K562 (cell line): ENCODE results near the gene CD276. TPM values are rescaled to one million over a fixed set of nuclear protein-coding genes. Genes with fewer than 3 reads are reported as not detected.
A peak's percentile ranks its signal among the peaks of the same experiment; 100 is the strongest.

Source experiments
- ATAC-seq: fragments of 200-7000 bp; cut with Tn5 transposase; 3 replicates; pipeline ENCODE4 v1.9.1; 2020; ENCODE audit warnings: moderate library complexity
- Bru-seq: library from RNA; stranded (reverse); fragments of 400-500 nt; gene quantifications from one replicate; lab custom pipeline; 2021; lab: Mats Ljungman, UMichigan
- BruChase-seq, 2 experiments: library from RNA; stranded (reverse); fragments of 400-500 nt; gene quantifications; one replicate each; lab custom pipeline; 2021; lab: Mats Ljungman, UMichigan
- BruUV-seq: library from RNA; stranded (reverse); fragments of 400-500 nt; replicated peaks from 2 replicates; lab custom pipeline; 2021; lab: Mats Ljungman, UMichigan
- CTCF ChIA-PET: fragments of 300-600 bp; formaldehyde crosslinking; extraction: SDS; loops from one replicate; lab custom pipeline; 2021; ENCODE audit warnings: low intra/inter-chr PET ratio; lab: Yijun Ruan, JAX
- POLR2A ChIA-PET: fragments of 300-600, 350-650 bp; sonication (Branson Sonifier 250); formaldehyde crosslinking; extraction: SDS; loops from one replicate; lab custom pipeline; 2021; ENCODE audit warnings: antibody characterized with exemption, inconsistent platforms; lab: Yijun Ruan, JAX
- DNase-seq, 4 experiments: peaks; one replicate each; pipeline versions ENCODE4 v3.0.0 to v3.0.0-alpha.2; 2011 to 2018; ENCODE audit warnings: low spot score in 3 of 4, mixed read lengths in 3 of 4; ENCODE audit errors: extremely low read depth in 1 of 4
- FAIRE-seq: peaks from 2 replicates; lab custom pipeline; 2011; peaks lifted over from hg19 to GRCh38; lab: Jason Lieb, UNC
- H2AFZ ChIP-seq: 2 replicates; pipeline ENCODE4 v1.6.0; 2011; ENCODE audit warnings: low read depth, low read length, control low read depth, inconsistent platforms
- H3K27ac ChIP-seq: fragments of 200-600 bp; 3 replicates; pipeline ENCODE4 v1.8.0; 2011; ENCODE audit warnings: low read depth, mild to moderate bottlenecking, control low read depth, inconsistent platforms, low read length, moderate library complexity, mixed read lengths; ENCODE audit errors: extremely low read depth
- H3K27me3 ChIP-seq, 2 experiments: fragments of 300-600 bp in 1 of 2; 2 replicates in 1 of 2; 3 replicates in 1 of 2; pipeline versions ENCODE4 v1.6.0 to v1.8.0; 2011; ENCODE audit warnings: inconsistent platforms in 2 of 2, low read length in 2 of 2, mild to moderate bottlenecking in 1 of 2, mixed read lengths in 1 of 2, moderate library complexity in 1 of 2; ENCODE audit not compliant: control insufficient read depth in 2 of 2, insufficient read depth in 2 of 2
- H3K36me3 ChIP-seq: fragments of 300-600 bp; 3 replicates; pipeline ENCODE4 v1.8.0; 2011; ENCODE audit warnings: mild to moderate bottlenecking, low read length, inconsistent platforms; ENCODE audit not compliant: control insufficient read depth, insufficient read depth
- H3K4me1 ChIP-seq, 2 experiments: fragments of 200-600 bp in 1 of 2; replicated peaks in 1 of 2; 2 replicates in 1 of 2; 3 replicates in 1 of 2; pipeline versions ENCODE4 v1.5.1 to v1.8.0; 2011; ENCODE audit warnings: inconsistent platforms in 2 of 2, low read length in 2 of 2, mild to moderate bottlenecking in 1 of 2, mixed read lengths in 1 of 2, moderate library complexity in 1 of 2; ENCODE audit not compliant: control insufficient read depth in 2 of 2, insufficient read depth in 2 of 2
- H3K4me2 ChIP-seq: 2 replicates; pipeline ENCODE4 v1.6.1; 2011; ENCODE audit warnings: low read length, control low read depth, inconsistent platforms, mixed read lengths; ENCODE audit not compliant: insufficient read depth
- H3K4me3 ChIP-seq: fragments of 200-600 bp; sonication (generic), shearing (Covaris generic); 2 replicates; pipeline ENCODE4 v1.5.1; 2016; ENCODE audit warnings: control low read depth, inconsistent platforms
- H3K79me2 ChIP-seq: fragments of 200-600 bp; 3 replicates; pipeline ENCODE4 v1.8.0; 2011; ENCODE audit warnings: low read length, inconsistent platforms; ENCODE audit not compliant: control insufficient read depth, insufficient read depth
- H3K9ac ChIP-seq, 2 experiments: 2 replicates each; pipeline versions ENCODE4 v1.6.0 to v1.6.1; 2011; ENCODE audit warnings: low read depth in 2 of 2, low read length in 2 of 2, control low read depth in 1 of 2, inconsistent platforms in 1 of 2, mild to moderate bottlenecking in 1 of 2, mixed read lengths in 1 of 2; ENCODE audit not compliant: insufficient read depth in 1 of 2
- H3K9me1 ChIP-seq: one replicate; pipeline ENCODE4 v1.6.0; 2011; ENCODE audit warnings: inconsistent platforms, mild to moderate bottlenecking, low read length, moderate library complexity; ENCODE audit not compliant: control insufficient read depth, insufficient read depth
- H3K9me3 ChIP-seq: replicated peaks from 2 replicates; pipeline ENCODE4 v1.5.1; 2011; ENCODE audit warnings: low read depth, low read length, inconsistent platforms; ENCODE audit not compliant: control insufficient read depth, insufficient read depth
- H4K20me1 ChIP-seq: replicated peaks from 2 replicates; pipeline ENCODE4 v1.6.1; 2011; ENCODE audit warnings: low read length, inconsistent platforms, mixed read lengths; ENCODE audit not compliant: control insufficient read depth, insufficient read depth
- CBX1 ChIP-seq: sonication (generic); IDR thresholded peaks from 2 replicates; pipeline ENCODE4 v1.6.1; 2016; ENCODE audit warnings: antibody characterized with exemption, low read depth, mild to moderate bottlenecking
- CTBP1 ChIP-seq: fragments of 450-650 bp; IDR thresholded peaks from 2 replicates; pipeline ENCODE4 v1.6.1; 2016; ENCODE audit warnings: borderline replicate concordance
- CXXC5 ChIP-seq: fragments of 250-450 bp; sonication (Bioruptor Pico); IDR thresholded peaks from 2 replicates; pipeline ENCODE4 v1.8.0; 2022; ENCODE audit warnings: inconsistent platforms, mild to moderate bottlenecking, moderate library complexity
- HDAC1 ChIP-seq, 2 experiments: fragments of 450-650 bp; IDR thresholded peaks; 2 replicates each; pipeline ENCODE4 v1.6.1; 2016 to 2017; ENCODE audit warnings: inconsistent platforms in 1 of 2, mild to moderate bottlenecking in 1 of 2, moderate library complexity in 1 of 2
- HDAC6 ChIP-seq: IDR thresholded peaks from 2 replicates; pipeline ENCODE4 v1.6.1; 2012; ENCODE audit warnings: low read depth, mild to moderate bottlenecking, control low read depth, inconsistent platforms, low read length, moderate library complexity
- HLTF ChIP-seq: fragments of 450-650 bp; IDR thresholded peaks from 2 replicates; pipeline ENCODE4 v1.6.1; 2016
- KDM5B ChIP-seq: fragments of 200-600 bp; sonication (generic); IDR thresholded peaks from 2 replicates; pipeline ENCODE4 v1.6.1; 2012; ENCODE audit warnings: low read depth, mild to moderate bottlenecking, moderate library complexity, low read length, control low read depth, inconsistent platforms; ENCODE audit not compliant: insufficient replicate concordance
- ZC3H8 ChIP-seq: fragments of 450-650 bp; IDR thresholded peaks from 2 replicates; pipeline ENCODE4 v1.6.1; 2017
- ZNF444 ChIP-seq: fragments of 250-450 bp; sonication (Bioruptor Pico); IDR thresholded peaks from 2 replicates; pipeline ENCODE4 v1.4.0; 2020; ENCODE audit warnings: mild to moderate bottlenecking, moderate library complexity
- WGBS: fragments of 100-300 bp; shearing (Covaris generic); methylation state at CpG from one replicate; pipeline ENCODE4 v1.1.6; 2016; ENCODE audit warnings: low coverage, mixed read lengths; ENCODE audit not compliant: insufficient coverage; ENCODE audit errors: missing lambda C conversion rate; 5-methylcytosine and 5-hydroxymethylcytosine counted together
- in situ Hi-C: fragments of 300-500 bp; cut with MboI; formaldehyde crosslinking; loops from 4 replicates; pipeline ENCODE4 v1.15.0; 2018; ENCODE audit warnings: inconsistent platforms, mixed read lengths
- intact Hi-C: fragments of 100-400 bp; cut with micrococcal nuclease; formaldehyde crosslinking; loops from 2 replicates; pipeline ENCODE4 v1.14.2; 2022
- long read RNA-seq, 3 experiments: library from polyadenylated mRNA in 2 of 3; library from RNA in 1 of 3; unstranded in 2 of 3; stranded (forward) in 1 of 3; transcript quantifications; one replicate each; pipeline ENCODE4 v2.0.0, GENCODE V29; 2019 to 2022
- polyA minus RNA-seq, 3 experiments: library from RNA; depleted of rRNA, polyadenylated mRNA; stranded (reverse); fragments of >200 nt; gene quantifications; 2 replicates each; pipeline ENCODE4 v1.2.3, GENCODE V29; 2011
- polyA plus RNA-seq, 8 experiments: library from polyadenylated mRNA; depleted of rRNA in 4 of 8; stranded (reverse) in 5 of 8; unstranded in 3 of 8; fragments of >200 nt; fragmentation: Nextera tagmentation in 2 of 8; fragmentation: Illumina TruSeq in 1 of 8; extraction: Ambion mirVana in 2 of 8; extraction: Trizol in 1 of 8; gene quantifications; 2 replicates each; pipeline versions ENCODE4 v1.2.1 to v1.2.3, GENCODE V29; 2011 to 2014; ENCODE audit warnings: inconsistent platforms in 1 of 8, missing spikeins in 1 of 8
- total RNA-seq, 7 experiments: library from RNA; depleted of rRNA in 6 of 7; stranded (reverse); fragments of >200 nt in 6 of 7; fragmentation: Illumina TruSeq in 2 of 7; extraction: Trizol in 2 of 7; gene quantifications; 2 replicates each; pipeline versions ENCODE4 v1.2.1 to v1.2.3, GENCODE V29; 2011 to 2021; ENCODE audit warnings: low replicate concordance in 1 of 7
- TF ChIP-seq, protein P1 (sequence below): sonication (generic); formaldehyde crosslinking; IDR thresholded peaks from 2 replicates; pipeline ENCODE4 v1.8.0; 2022; ENCODE audit warnings: missing genetic modification reagents, mild to moderate bottlenecking, moderate library complexity, borderline replicate concordance
- TF ChIP-seq, protein P2 (sequence below): fragments of 250-450 bp; sonication (Bioruptor Pico); IDR thresholded peaks from 2 replicates; pipeline ENCODE4 v1.8.0; 2022; ENCODE audit warnings: moderate library complexity, mild to moderate bottlenecking, inconsistent platforms
- TF ChIP-seq, protein P3 (sequence below): sonication (generic); formaldehyde crosslinking; IDR thresholded peaks from 2 replicates; pipeline ENCODE4 v1.8.0; 2022; ENCODE audit warnings: mild to moderate bottlenecking, missing genetic modification reagents, borderline replicate concordance

CD276 gene
- 6.8 and 14.8 TPM in 2 replicates for total RNA-seq (2011; cell fraction: chromatin; rRNA removed; ENCODE audit: low replicate concordance)
- 10.3 and 17.2 TPM in 2 replicates for total RNA-seq (2011; cell fraction: nucleolus; rRNA removed)
- total RNA-seq (2011; cell fraction: nucleoplasm; rRNA removed) = 10.2 and 18.6 TPM in 2 replicates
- total RNA-seq (2014; rRNA removed) (1.2 and 2.4 TPM in 2 replicates), total RNA-seq (2014; rRNA removed; fragmentation: Illumina TruSeq; extraction: Trizol) (0.83 and 0.95 TPM in 2 replicates), total RNA-seq (2015; rRNA removed; fragmentation: Illumina TruSeq; extraction: Trizol) (1.7 and 2.4 TPM in 2 replicates), total RNA-seq (2021) (3.6 and 5.1 TPM in 2 replicates), polyA plus RNA-seq (2011; rRNA removed) (2.3 and 7.3 TPM in 2 replicates), polyA plus RNA-seq (2014; fragmentation: Illumina TruSeq; extraction: Trizol) (3.1 and 4.9 TPM in 2 replicates), polyA plus RNA-seq (2014; fragmentation: Nextera tagmentation; extraction: Ambion mirVana) (under 1 TPM; 0.11 to 0.29 TPM), polyA plus RNA-seq (2014; rRNA removed) (2.1 and 2.3 TPM in 2 replicates), polyA minus RNA-seq (2011; rRNA and poly(A)+ RNA removed) (1.5 and 3.7 TPM in 2 replicates), Bru-seq, nascent RNA (percentile 44 among the genes with signal in this experiment), BruChase-seq, experiment 1, labeled RNA remaining after a 2-hour chase (percentile 43 among the genes with signal in this experiment), BruChase-seq, experiment 2, labeled RNA remaining after a 6-hour chase (percentile 43 among the genes with signal in this experiment)
- 3.6 and 4.3 TPM in 2 replicates for polyA plus RNA-seq (2011; cell fraction: cytosol; rRNA removed)
- 9.5 and 13.6 TPM in 2 replicates for polyA plus RNA-seq (2011; cell fraction: nucleus; rRNA removed)
- 4.8 and 11.7 TPM in 2 replicates for polyA plus RNA-seq (2012)
- polyA minus RNA-seq (2011; cell fraction: cytosol; rRNA and poly(A)+ RNA removed) = 4.5 and 7.6 TPM in 2 replicates
- polyA minus RNA-seq (2011; cell fraction: nucleus; rRNA and poly(A)+ RNA removed) = 2.4 and 3.2 TPM in 2 replicates
- long read RNA-seq, experiment 1, partial matches to known transcripts = 1 of 1 reads
- long read RNA-seq, experiment 1, other reads (novel, unspliced or antisense) = 0 of 1 reads
- long read RNA-seq, experiment 2, partial matches to known transcripts = 1 of 4 reads
- long read RNA-seq, experiment 2, other reads (novel, unspliced or antisense) = 2 of 4 reads
- long read RNA-seq, experiment 3 = 0 reads

DNA sequence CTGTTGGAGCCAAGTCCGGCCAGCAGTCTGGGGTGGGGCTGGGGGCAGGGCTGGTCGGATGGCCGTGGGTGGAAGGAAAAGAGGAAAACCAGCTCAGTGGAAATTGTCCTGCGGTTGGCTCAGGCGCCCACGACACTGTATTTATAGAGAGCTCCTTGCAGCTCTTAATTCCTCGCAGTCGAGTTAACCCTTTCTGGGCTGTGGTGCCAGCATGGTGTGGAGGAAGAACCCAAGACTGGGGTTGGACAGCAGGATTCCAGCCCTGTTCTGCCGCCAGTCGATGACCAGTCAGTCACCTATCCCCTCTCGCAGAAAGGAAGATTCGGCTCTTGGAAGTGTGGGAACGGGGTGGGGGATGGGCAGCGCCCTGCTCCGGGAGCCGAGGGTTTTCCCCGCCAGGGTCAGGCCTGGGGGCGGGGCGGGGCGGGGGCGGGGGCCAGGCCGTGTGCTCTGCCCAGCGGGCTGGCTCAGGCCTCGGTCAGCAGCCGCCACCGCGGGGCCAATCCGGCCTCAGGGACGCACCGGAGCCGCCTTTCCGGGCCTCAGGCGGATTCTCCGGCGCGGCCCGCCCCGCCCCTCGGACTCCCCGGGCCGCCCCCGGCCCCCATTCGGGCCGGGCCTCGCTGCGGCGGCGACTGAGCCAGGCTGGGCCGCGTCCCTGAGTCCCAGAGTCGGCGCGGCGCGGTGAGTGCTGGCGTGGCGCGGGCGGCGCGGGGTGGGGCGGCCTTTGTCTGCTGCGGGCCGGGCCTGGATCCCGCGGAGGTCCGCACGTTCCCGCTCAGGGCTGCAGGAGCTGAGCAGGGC lies at the start of gene CD276:
CD276 (plus strand) TSS at position 607 of the 804 bp plus-strand sequence. CDS start 15,257 bp downstream, outside the sequence.
- 3% methylated on average over 14 of the region's 69 CpGs for WGBS
- POLR2A ChIA-PET = no interaction called here
- no peaks in the 10 kb centered on the region for H3K9me1 ChIP-seq
- ATAC-seq = peak; percentile 90
- H3K79me2 ChIP-seq = no peaks in the 10 kb centered on the region
- peak; percentile 26 for FAIRE-seq
- H2AFZ ChIP-seq = peak within 1 kb of the TSS; percentile 72
- H3K9ac ChIP-seq = peak within 1 kb of the TSS in 1 of 2 experiments; percentile 76; a peak in 3 of 4 replicates
- H3K27ac ChIP-seq = no peak within 1 kb of the TSS
- peak; percentile 59 to 89 (median 79) for DNase-seq
- H3K36me3 ChIP-seq = no peaks in the 10 kb centered on the region
- peaks cover 19 to 39% of the 10 kb centered on the region in 2 experiments; a peak in 4 of 5 replicates for H3K27me3 ChIP-seq
- H4K20me1 ChIP-seq = peaks cover 11% of the 10 kb centered on the region
- in situ Hi-C loops = no loop called here
- no peaks in the 10 kb centered on the region for H3K9me3 ChIP-seq
- CTCF ChIA-PET = interaction anchor here (1.4 kb wide), 1 partner anchor 48 kb away, joined by 5 read pairs; no protein-coding TSS in a partner anchor
- peaks cover 5 to 16% of the 10 kb centered on the region in 2 experiments; a peak in 4 of 5 replicates for H3K4me1 ChIP-seq
- intact Hi-C loops = no loop called here
- H3K4me3 ChIP-seq = peak within 1 kb of the TSS; percentile 36
- peak within 1 kb of the TSS; percentile 77 for H3K4me2 ChIP-seq
- BruUV-seq = no TSS peak
- TF ChIP-seq ZC3H8 (no peak), CBX1 (no peak), HLTF (no peak), HDAC1 (IDR thresholded peaks at IDR 0.05) (no peak), CTBP1 (peak; percentile 16; the same call in 1 of the 2 replicates), HDAC6 (no peak), ZNF444 (no peak), KDM5B (peak; percentile 22), CXXC5 (CRISPR knock-in tag) (no peak; the same call in 1 of the 2 replicates)
- TF ChIP-seq, protein P1, sequence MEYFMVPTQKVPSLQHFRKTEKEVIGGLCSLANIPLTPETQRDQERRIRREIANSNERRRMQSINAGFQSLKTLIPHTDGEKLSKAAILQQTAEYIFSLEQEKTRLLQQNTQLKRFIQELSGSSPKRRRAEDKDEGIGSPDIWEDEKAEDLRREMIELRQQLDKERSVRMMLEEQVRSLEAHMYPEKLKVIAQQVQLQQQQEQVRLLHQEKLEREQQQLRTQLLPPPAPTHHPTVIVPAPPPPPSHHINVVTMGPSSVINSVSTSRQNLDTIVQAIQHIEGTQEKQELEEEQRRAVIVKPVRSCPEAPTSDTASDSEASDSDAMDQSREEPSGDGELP (CRISPR knock-in tag) = peak; percentile 43; the same call in 1 of the 2 replicates
- TF ChIP-seq, protein P2, sequence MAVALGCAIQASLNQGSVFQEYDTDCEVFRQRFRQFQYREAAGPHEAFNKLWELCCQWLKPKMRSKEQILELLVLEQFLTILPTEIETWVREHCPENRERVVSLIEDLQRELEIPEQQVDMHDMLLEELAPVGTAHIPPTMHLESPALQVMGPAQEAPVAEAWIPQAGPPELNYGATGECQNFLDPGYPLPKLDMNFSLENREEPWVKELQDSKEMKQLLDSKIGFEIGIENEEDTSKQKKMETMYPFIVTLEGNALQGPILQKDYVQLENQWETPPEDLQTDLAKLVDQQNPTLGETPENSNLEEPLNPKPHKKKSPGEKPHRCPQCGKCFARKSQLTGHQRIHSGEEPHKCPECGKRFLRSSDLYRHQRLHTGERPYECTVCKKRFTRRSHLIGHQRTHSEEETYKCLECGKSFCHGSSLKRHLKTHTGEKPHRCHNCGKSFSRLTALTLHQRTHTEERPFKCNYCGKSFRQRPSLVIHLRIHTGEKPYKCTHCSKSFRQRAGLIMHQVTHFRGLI = no peak
- TF ChIP-seq, protein P3, sequence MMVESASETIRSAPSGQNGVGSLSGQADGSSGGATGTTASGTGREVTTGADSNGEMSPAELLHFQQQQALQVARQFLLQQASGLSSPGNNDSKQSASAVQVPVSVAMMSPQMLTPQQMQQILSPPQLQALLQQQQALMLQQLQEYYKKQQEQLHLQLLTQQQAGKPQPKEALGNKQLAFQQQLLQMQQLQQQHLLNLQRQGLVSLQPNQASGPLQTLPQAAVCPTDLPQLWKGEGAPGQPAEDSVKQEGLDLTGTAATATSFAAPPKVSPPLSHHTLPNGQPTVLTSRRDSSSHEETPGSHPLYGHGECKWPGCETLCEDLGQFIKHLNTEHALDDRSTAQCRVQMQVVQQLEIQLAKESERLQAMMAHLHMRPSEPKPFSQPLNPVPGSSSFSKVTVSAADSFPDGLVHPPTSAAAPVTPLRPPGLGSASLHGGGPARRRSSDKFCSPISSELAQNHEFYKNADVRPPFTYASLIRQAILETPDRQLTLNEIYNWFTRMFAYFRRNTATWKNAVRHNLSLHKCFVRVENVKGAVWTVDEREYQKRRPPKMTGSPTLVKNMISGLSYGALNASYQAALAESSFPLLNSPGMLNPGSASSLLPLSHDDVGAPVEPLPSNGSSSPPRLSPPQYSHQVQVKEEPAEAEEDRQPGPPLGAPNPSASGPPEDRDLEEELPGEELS (CRISPR knock-in tag) = no peak
